ENCODE data around the gene S1PR4.
"Not testable (repeated sequence)": the region's sequence is repeated elsewhere in the genome, so short reads cannot be mapped to it uniquely, and the experiment has no call there.

The S1PR4 gene

GRCh38 chr19:3190921-3191805 is 12.6 kb downstream of the S1PR4 start:
- H3K36me3 ChIP-seq (ENCODE audit: control insufficient read depth, insufficient read depth, low read length): no peaks in the 10 kb centered on the region
- no peaks in the 10 kb centered on the region for H3K9me3 ChIP-seq (ENCODE audit: control insufficient read depth, low read length)
- no peak for TF ChIP-seq CTCF (IDR thresholded peaks at IDR 0.05)
- no peak overlapping the region for H2AFZ ChIP-seq
- H3K9ac ChIP-seq: no peak overlapping the region
- H3K27me3 ChIP-seq (ENCODE audit: control insufficient read depth, insufficient read depth, low read length): no peaks in the 10 kb centered on the region
- H3K4me2 ChIP-seq (ENCODE audit: low read length): no peak overlapping the region
- no peak overlapping the region for H3K27ac ChIP-seq
- no peak overlapping the region for H3K4me3 ChIP-seq (ENCODE audit: low read depth, low read length)
- H3K4me1 ChIP-seq: peaks cover 7% of the 10 kb centered on the region
- peaks cover 44% of the 10 kb centered on the region for H3K79me2 ChIP-seq

GRCh38 chr19:3191806-3192104 is 13.2 kb downstream of the S1PR4 start:
- not testable (repeated sequence) for H3K27me3 ChIP-seq (ENCODE audit: control insufficient read depth, insufficient read depth, low read length); H3K9ac ChIP-seq; H2AFZ ChIP-seq; H3K9me3 ChIP-seq (ENCODE audit: control insufficient read depth, low read length); H3K4me2 ChIP-seq (ENCODE audit: low read length); H3K36me3 ChIP-seq (ENCODE audit: control insufficient read depth, insufficient read depth, low read length); H3K4me3 ChIP-seq (ENCODE audit: low read depth, low read length); H3K27ac ChIP-seq; H3K4me1 ChIP-seq
- H3K79me2 ChIP-seq: peaks cover 38% of the 10 kb centered on the region

GRCh38 chr19:3192228-3192635 is 13.7 kb downstream of the S1PR4 start:
- H3K9me3 ChIP-seq (ENCODE audit: control insufficient read depth, low read length): no peaks in the 10 kb centered on the region
- H3K79me2 ChIP-seq: peaks cover 33% of the 10 kb centered on the region
- H3K27ac ChIP-seq: no peak overlapping the region
- H3K36me3 ChIP-seq (ENCODE audit: control insufficient read depth, insufficient read depth, low read length): no peaks in the 10 kb centered on the region
- no peaks in the 10 kb centered on the region for H3K27me3 ChIP-seq (ENCODE audit: control insufficient read depth, insufficient read depth, low read length)
- no peak overlapping the region for H3K4me3 ChIP-seq (ENCODE audit: low read depth, low read length)
- no peak for TF ChIP-seq CTCF (IDR thresholded peaks at IDR 0.05)
- H3K9ac ChIP-seq: no peak overlapping the region
- no peak overlapping the region for H3K4me2 ChIP-seq (ENCODE audit: low read length)
- H3K4me1 ChIP-seq: peaks cover 3% of the 10 kb centered on the region
- H2AFZ ChIP-seq: no peak overlapping the region

GRCh38 chr19:3192684-3193083 is 14.1 kb downstream of the S1PR4 start:
- H3K9ac ChIP-seq: no peak overlapping the region
- H3K4me1 ChIP-seq: no peaks in the 10 kb centered on the region
- no peak for TF ChIP-seq CTCF (IDR thresholded peaks at IDR 0.05)
- peaks cover 29% of the 10 kb centered on the region for H3K79me2 ChIP-seq
- no peak overlapping the region for H2AFZ ChIP-seq
- H3K27me3 ChIP-seq (ENCODE audit: control insufficient read depth, insufficient read depth, low read length): no peaks in the 10 kb centered on the region
- H3K4me3 ChIP-seq (ENCODE audit: low read depth, low read length): no peak overlapping the region
- H3K27ac ChIP-seq: no peak overlapping the region
- no peak overlapping the region for H3K4me2 ChIP-seq (ENCODE audit: low read length)
- H3K36me3 ChIP-seq (ENCODE audit: control insufficient read depth, insufficient read depth, low read length): no peaks in the 10 kb centered on the region
- H3K9me3 ChIP-seq (ENCODE audit: control insufficient read depth, low read length): no peaks in the 10 kb centered on the region

- Histone ChIP-seq H3K27me3 (ENCODE audit: control insufficient read depth, insufficient read depth, low read length) (no peaks in the 10 kb centered on the region), H3K4me2 (ENCODE audit: low read length) (no peak overlapping the region), H3K79me2 (peaks cover 21% of the 10 kb centered on the region), H3K36me3 (ENCODE audit: control insufficient read depth, insufficient read depth, low read length) (no peaks in the 10 kb centered on the region), H3K4me1 (no peaks in the 10 kb centered on the region), H2AFZ (no peak overlapping the region), H3K27ac (no peak overlapping the region), H3K4me3 (ENCODE audit: low read depth, low read length) (no peak overlapping the region), H3K9ac (no peak overlapping the region), H3K9me3 (ENCODE audit: control insufficient read depth, low read length) (no peaks in the 10 kb centered on the region)
- TF ChIP-seq CTCF (IDR thresholded peaks at IDR 0.05): no peak
These were observed 14.9 kb downstream of the S1PR4 start for GRCh38 chr19:3193256-3194105.

All from parathyroid adenoma (tissue), 2 donors.